Stimulated activated memory B cell treated with anti-CD40 and anti-IgM and Interleukin-4, amounts not matched to agents 10 μg/mL and 1 μg/mL and 100 μg/mL, for 72 hours (primary cell): Measurements from ENCODE around the gene PPM1K.
A peak's percentile ranks its signal among the peaks of the same experiment; 100 is the strongest.
"Not testable (repeated sequence)": the region's sequence is repeated elsewhere in the genome, so short reads cannot be mapped to it uniquely, and the experiment has no call there.

Experiments used
- ATAC-seq: fragments of 150-1000 bp; cut with Tn5 transposase; 2 replicates; pipeline ENCODE4 v1.10.0; 2021
- H3K27ac Mint-ChIP-seq: one replicate; pipeline ENCODE4 v1.8.0; 2022; ENCODE audit warnings: mild to moderate bottlenecking, mixed read lengths
- H3K27me3 Mint-ChIP-seq: one replicate; pipeline ENCODE4 v1.8.0; 2022; ENCODE audit warnings: mixed read lengths
- H3K36me3 Mint-ChIP-seq: one replicate; pipeline ENCODE4 v1.8.0; 2022; ENCODE audit warnings: mixed read lengths
- H3K4me1 Mint-ChIP-seq: one replicate; pipeline ENCODE4 v1.8.0; 2022; ENCODE audit warnings: mixed read lengths
- H3K4me3 Mint-ChIP-seq: one replicate; pipeline ENCODE4 v1.8.0; 2022; ENCODE audit warnings: mild to moderate bottlenecking, moderate library complexity, mixed read lengths
- H3K9me3 Mint-ChIP-seq: one replicate; pipeline ENCODE4 v1.8.0; 2022; ENCODE audit warnings: mixed read lengths

PPM1K gene

GRCh38 chr4:88284439-88285234 lies at the start of gene PPM1K:
Gene PPM1K (minus strand): TSS chr4:88284561. CDS start chr4:88278583, 5,978 bp downstream.
- Mint-ChIP-seq H3K27me3 (no peaks in the 10 kb centered on the region), H3K9me3 (no peaks in the 10 kb centered on the region), H3K27ac (peak within 1 kb of the TSS; percentile 100), H3K4me1 (peaks cover 45% of the 10 kb centered on the region), H3K36me3 (peaks cover 19% of the 10 kb centered on the region), H3K4me3 (peak within 1 kb of the TSS; percentile 92)
- peak; percentile 97 for ATAC-seq

GRCh38 chr4:88333741-88334405 lies 49.5 kb upstream of the PPM1K start:
- ATAC-seq = no peak
- Mint-ChIP-seq H3K4me3 (no peak overlapping the region), H3K9me3 (peaks cover 6% of the 10 kb centered on the region), H3K27me3 (no peaks in the 10 kb centered on the region), H3K4me1 (peaks cover 26% of the 10 kb centered on the region), H3K27ac (no peak overlapping the region), H3K36me3 (no peaks in the 10 kb centered on the region)

GRCh38 chr4:88327665-88328064 lies 43.3 kb upstream of the PPM1K start:
- Mint-ChIP-seq H3K27me3 (no peaks in the 10 kb centered on the region), H3K4me3 (no peak overlapping the region), H3K36me3 (no peaks in the 10 kb centered on the region), H3K27ac (no peak overlapping the region), H3K4me1 (peaks cover 14% of the 10 kb centered on the region), H3K9me3 (no peaks in the 10 kb centered on the region)
- no peak for ATAC-seq

GRCh38 chr4:88320780-88321373 lies 36.5 kb upstream of the PPM1K start:
- Mint-ChIP-seq H3K4me1 (peaks cover 34% of the 10 kb centered on the region), H3K9me3 (no peaks in the 10 kb centered on the region), H3K4me3 (peak overlapping the region; percentile 74), H3K27me3 (no peaks in the 10 kb centered on the region), H3K36me3 (no peaks in the 10 kb centered on the region), H3K27ac (peak overlapping the region; percentile 88)
- ATAC-seq = peak; percentile 99

GRCh38 chr4:88320224-88320779 lies 35.9 kb upstream of the PPM1K start:
- peaks cover 34% of the 10 kb centered on the region for H3K4me1 Mint-ChIP-seq
- H3K9me3 Mint-ChIP-seq = no peaks in the 10 kb centered on the region
- peak overlapping the region; percentile 74 for H3K4me3 Mint-ChIP-seq
- no peaks in the 10 kb centered on the region for H3K27me3 Mint-ChIP-seq
- H3K36me3 Mint-ChIP-seq = no peaks in the 10 kb centered on the region
- H3K27ac Mint-ChIP-seq = peak overlapping the region; percentile 88
- peak; percentile 77 for ATAC-seq

- no peak for ATAC-seq
- Mint-ChIP-seq H3K36me3 (no peaks in the 10 kb centered on the region), H3K27ac (peak overlapping the region; percentile 88), H3K4me3 (no peak overlapping the region), H3K27me3 (no peaks in the 10 kb centered on the region), H3K4me1 (peaks cover 34% of the 10 kb centered on the region), H3K9me3 (no peaks in the 10 kb centered on the region)
Observed at GRCh38 chr4:88318751-88319350, 34.5 kb upstream of the PPM1K start.

GRCh38 chr4:88315460-88316017 lies 31.2 kb upstream of the PPM1K start:
- H3K27me3 Mint-ChIP-seq = no peaks in the 10 kb centered on the region
- no peak overlapping the region for H3K27ac Mint-ChIP-seq
- peaks cover 14% of the 10 kb centered on the region for H3K36me3 Mint-ChIP-seq

GRCh38 chr4:88313088-88313624 lies 28.8 kb upstream of the PPM1K start:
- H3K27ac Mint-ChIP-seq, H3K4me3 Mint-ChIP-seq, H3K4me1 Mint-ChIP-seq, ATAC-seq, H3K9me3 Mint-ChIP-seq, H3K27me3 Mint-ChIP-seq: not testable (repeated sequence)
- H3K36me3 Mint-ChIP-seq = peaks cover 17% of the 10 kb centered on the region

More at GRCh38 chr4:88315460-88316017, 31.2 kb upstream of the PPM1K start:
- Mint-ChIP-seq H3K9me3 (peaks cover 6% of the 10 kb centered on the region), H3K4me3 (no peak overlapping the region), H3K4me1 (peaks cover 29% of the 10 kb centered on the region)
- ATAC-seq = no peak

- ATAC-seq = no peak
- no peak overlapping the region for H3K4me3 Mint-ChIP-seq
- peaks cover 6% of the 10 kb centered on the region for H3K9me3 Mint-ChIP-seq
- no peak overlapping the region for H3K27ac Mint-ChIP-seq
- no peaks in the 10 kb centered on the region for H3K4me1 Mint-ChIP-seq
- H3K27me3 Mint-ChIP-seq = no peaks in the 10 kb centered on the region
- peaks cover 17% of the 10 kb centered on the region for H3K36me3 Mint-ChIP-seq
Observed at GRCh38 chr4:88308587-88308986, 24.2 kb upstream of the PPM1K start.

GRCh38 chr4:88297725-88298454 lies 13.5 kb upstream of the PPM1K start:
- Mint-ChIP-seq H3K9me3 (no peaks in the 10 kb centered on the region), H3K27ac (no peak overlapping the region), H3K36me3 (no peaks in the 10 kb centered on the region), H3K4me1 (no peaks in the 10 kb centered on the region), H3K4me3 (no peak overlapping the region), H3K27me3 (no peaks in the 10 kb centered on the region)
- no peak for ATAC-seq

GRCh38 chr4:88297212-88297516 lies 12.8 kb upstream of the PPM1K start:
- Mint-ChIP-seq H3K4me3 (no peak overlapping the region), H3K4me1 (no peaks in the 10 kb centered on the region), H3K36me3 (no peaks in the 10 kb centered on the region), H3K9me3 (no peaks in the 10 kb centered on the region), H3K27ac (no peak overlapping the region), H3K27me3 (no peaks in the 10 kb centered on the region)
- no peak for ATAC-seq

- Mint-ChIP-seq H3K4me3 (no peak overlapping the region), H3K27ac (no peak overlapping the region), H3K4me1 (no peaks in the 10 kb centered on the region), H3K36me3 (no peaks in the 10 kb centered on the region), H3K27me3 (no peaks in the 10 kb centered on the region), H3K9me3 (no peaks in the 10 kb centered on the region)
- no peak for ATAC-seq
Observed at GRCh38 chr4:88296413-88297211, 12.3 kb upstream of the PPM1K start.

GRCh38 chr4:88295656-88296055 lies 11.3 kb upstream of the PPM1K start:
- Mint-ChIP-seq H3K9me3 (no peaks in the 10 kb centered on the region), H3K36me3 (no peaks in the 10 kb centered on the region), H3K27ac (no peak overlapping the region), H3K27me3 (no peaks in the 10 kb centered on the region), H3K4me1 (no peaks in the 10 kb centered on the region), H3K4me3 (no peak overlapping the region)
- ATAC-seq = no peak

GRCh38 chr4:88291003-88291402 lies 6.6 kb upstream of the PPM1K start:
- Mint-ChIP-seq H3K4me3 (no peak overlapping the region), H3K4me1 (no peaks in the 10 kb centered on the region), H3K36me3 (no peaks in the 10 kb centered on the region), H3K9me3 (no peaks in the 10 kb centered on the region), H3K27ac (no peak overlapping the region), H3K27me3 (no peaks in the 10 kb centered on the region)
- no peak for ATAC-seq
